GM23338 (cell line): ENCODE measurements around the gene IGF2BP3.

Experiments
- CTCF ChIP-seq, 2 experiments: fragments of 200-600 bp in 1 of 2; sonication (generic) in 1 of 2; conservative IDR thresholded peaks; 2 replicates each; pipeline versions ENCODE4 v1.5.1 to v1.6.1; 2016 to 2017; ENCODE audit warnings: antibody characterized with exemption in 2 of 2, low read depth in 2 of 2, mild to moderate bottlenecking in 2 of 2, moderate library complexity in 1 of 2
- JUNB ChIP-seq: IDR thresholded peaks from one replicate; pipeline ENCODE4 v1.6.1; 2016; ENCODE audit warnings: antibody characterized with exemption; ENCODE audit not compliant: unreplicated experiment
- POLR2AphosphoS5 ChIP-seq: IDR thresholded peaks from 2 replicates; pipeline ENCODE4 v1.6.1; 2016; ENCODE audit warnings: antibody characterized with exemption, low read depth
- REST ChIP-seq: IDR thresholded peaks from one replicate; pipeline ENCODE4 v1.6.1; 2018; ENCODE audit warnings: antibody characterized with exemption; ENCODE audit not compliant: unreplicated experiment
- ZNF331 ChIP-seq: fragments of 250-450 bp; sonication (Bioruptor Pico); IDR thresholded peaks from 2 replicates; pipeline ENCODE4 v1.5.0; 2020; ENCODE audit warnings: low read depth, mild to moderate bottlenecking, moderate library complexity
- ZNF462 ChIP-seq: fragments of 250-450 bp; sonication (Bioruptor Pico); IDR thresholded peaks from 2 replicates; pipeline ENCODE4 v1.5.0; 2020; ENCODE audit warnings: mild to moderate bottlenecking, moderate library complexity

- TF ChIP-seq CTCF (conservative IDR thresholded peaks at IDR 0.05; ENCODE audit: low read depth in 2 of 2) (no peak), POLR2AphosphoS5 (no peak), ZNF331 (CRISPR knock-in tag) (no peak), JUNB (no peak), REST (no peak), ZNF462 (CRISPR knock-in tag) (no peak)
Measured at GRCh38 chr7:23397241-23397640, 73.0 kb downstream of the IGF2BP3 start.
